Trophoblast cell (in vitro differentiated cells and primary cell): ENCODE data around the gene CHRD.

Experiments
- DNase-seq, 2 donors: peaks; one replicate each; pipeline ENCODE4 v3.0.0-alpha.2; 2016
- H2AFZ ChIP-seq: 2 replicates; pipeline ENCODE4 v1.6.1; 2013; ENCODE audit warnings: low read length, moderate library complexity, mild to moderate bottlenecking; ENCODE audit not compliant: insufficient read depth, poor library complexity
- H2AK5ac ChIP-seq: 2 replicates; pipeline ENCODE4 v1.6.1; 2013; ENCODE audit warnings: mild to moderate bottlenecking, low read length
- H2BK120ac ChIP-seq: 2 replicates; pipeline ENCODE4 v1.6.1; 2013; ENCODE audit warnings: low read length, mild to moderate bottlenecking, moderate library complexity; ENCODE audit not compliant: insufficient read depth, poor library complexity
- H2BK12ac ChIP-seq: 2 replicates; pipeline ENCODE4 v1.6.1; 2013; ENCODE audit warnings: mild to moderate bottlenecking, low read length, moderate library complexity
- H2BK5ac ChIP-seq: 2 replicates; pipeline ENCODE4 v1.6.1; 2013; ENCODE audit warnings: low read length, low read depth, moderate library complexity, mild to moderate bottlenecking; ENCODE audit not compliant: poor library complexity
- H3K14ac ChIP-seq: 2 replicates; pipeline ENCODE4 v1.6.1; 2013; ENCODE audit warnings: mild to moderate bottlenecking, low read length
- H3K18ac ChIP-seq: 2 replicates; pipeline ENCODE4 v1.6.1; 2013; ENCODE audit warnings: mild to moderate bottlenecking, low read length
- H3K23ac ChIP-seq: 2 replicates; pipeline ENCODE4 v1.6.1; 2013; ENCODE audit warnings: low read length
- H3K27ac ChIP-seq: 2 replicates; pipeline ENCODE4 v1.5.1; 2013; ENCODE audit warnings: low read depth, mild to moderate bottlenecking, inconsistent platforms, low read length, moderate library complexity
- H3K27me3 ChIP-seq: 2 replicates; pipeline ENCODE4 v1.6.1; 2013; ENCODE audit warnings: inconsistent platforms, mild to moderate bottlenecking, low read length, moderate library complexity; ENCODE audit not compliant: insufficient read depth
- H3K36me3 ChIP-seq, 2 experiments: 1 replicate in 1 of 2; 2 replicates in 1 of 2; pipeline ENCODE4 v1.6.1; 2013; ENCODE audit warnings: low read length in 2 of 2, mild to moderate bottlenecking in 2 of 2, moderate library complexity in 1 of 2; ENCODE audit not compliant: insufficient read depth in 2 of 2, control insufficient read depth in 1 of 2
- H3K4ac ChIP-seq: 2 replicates; pipeline ENCODE4 v1.6.1; 2013; ENCODE audit warnings: low read depth, mild to moderate bottlenecking, low read length, moderate library complexity
- H3K4me1 ChIP-seq, 2 experiments: 1 replicate in 1 of 2; 2 replicates in 1 of 2; pipeline ENCODE4 v1.6.1; 2013; ENCODE audit warnings: low read length in 2 of 2, mild to moderate bottlenecking in 2 of 2, moderate library complexity in 1 of 2; ENCODE audit not compliant: insufficient read depth in 2 of 2, control insufficient read depth in 1 of 2
- H3K4me2 ChIP-seq: 2 replicates; pipeline ENCODE4 v1.6.1; 2013; ENCODE audit warnings: inconsistent platforms, mild to moderate bottlenecking, low read length, moderate library complexity
- H3K4me3 ChIP-seq: 2 replicates; pipeline ENCODE4 v1.5.1; 2013; ENCODE audit warnings: mild to moderate bottlenecking, low read depth, low read length, inconsistent platforms
- H3K79me1 ChIP-seq: one replicate; pipeline ENCODE4 v1.6.1; 2013; ENCODE audit warnings: low read length
- H3K79me2 ChIP-seq: 2 replicates; pipeline ENCODE4 v1.6.1; 2013; ENCODE audit warnings: low read length, mild to moderate bottlenecking; ENCODE audit not compliant: control insufficient read depth, insufficient read depth, poor library complexity
- H3K9ac ChIP-seq: 2 replicates; pipeline ENCODE4 v1.6.1; 2013; ENCODE audit warnings: mild to moderate bottlenecking, low read length
- H3K9me3 ChIP-seq: 2 replicates; pipeline ENCODE4 v1.6.1; 2013; ENCODE audit warnings: low read depth, mild to moderate bottlenecking, control low read depth, inconsistent platforms, low read length; ENCODE audit not compliant: insufficient read depth
- H4K12ac ChIP-seq: 2 replicates; pipeline ENCODE4 v1.6.1; 2013; ENCODE audit warnings: low read depth, mild to moderate bottlenecking, low read length, moderate library complexity
- H4K8ac ChIP-seq: 2 replicates; pipeline ENCODE4 v1.6.1; 2013; ENCODE audit warnings: low read depth, mild to moderate bottlenecking, low read length, moderate library complexity
- H4K91ac ChIP-seq: one replicate; pipeline ENCODE4 v1.6.1; 2013; ENCODE audit warnings: low read depth, mild to moderate bottlenecking, low read length, moderate library complexity
- WGBS: extraction: QIAGEN DNeasy Blood & Tissue Kit; methylation state at CpG from one replicate; pipeline ENCODE4 v1.1.7; 2013; ENCODE audit warnings: missing lambda C conversion rate; ENCODE audit not compliant: insufficient read length, insufficient coverage; ENCODE audit errors: extremely low coverage; 5-methylcytosine and 5-hydroxymethylcytosine counted together

CHRD gene

GRCh38 chr3:184382326-184383032 lies 2.6 kb downstream of the CHRD start:
- Histone ChIP-seq H3K4me2 (no peak overlapping the region), H3K4ac (no peak overlapping the region), H3K79me2 (peaks cover 1% of the 10 kb centered on the region), H4K91ac (no peak overlapping the region), H3K23ac (no peak overlapping the region), H3K79me1 (peaks cover 6% of the 10 kb centered on the region), H3K9ac (no peak overlapping the region), H3K9me3 (peaks cover 2% of the 10 kb centered on the region), H3K36me3 (peaks cover 1 to 3% of the 10 kb centered on the region in 2 experiments), H3K27ac (no peak overlapping the region), H3K27me3 (peaks cover 19% of the 10 kb centered on the region), H2AFZ (no peak overlapping the region), H2BK12ac (no peak overlapping the region), H3K14ac (no peak overlapping the region), H3K4me3 (no peak overlapping the region), H2AK5ac (no peak overlapping the region), H4K8ac (no peak overlapping the region), H2BK120ac (no peak overlapping the region), H3K18ac (no peak overlapping the region), H4K12ac (no peak overlapping the region), H3K4me1 (peaks cover 26 to 27% of the 10 kb centered on the region in 2 experiments), H2BK5ac (no peak overlapping the region)
- DNase-seq = no peak
- WGBS = no CpG with 5 or more reads among the region's 16 CpGs

GRCh38 chr3:184383033-184383740 lies 3.3 kb downstream of the CHRD start:
- H3K14ac ChIP-seq = no peak overlapping the region
- H2BK5ac ChIP-seq = no peak overlapping the region
- no peak overlapping the region for H3K4me2 ChIP-seq
- no peak overlapping the region for H3K4ac ChIP-seq
- H3K23ac ChIP-seq = no peak overlapping the region
- H3K27me3 ChIP-seq = peaks cover 19% of the 10 kb centered on the region
- H3K4me1 ChIP-seq = peaks cover 22 to 23% of the 10 kb centered on the region in 2 experiments
- no peak overlapping the region for H3K18ac ChIP-seq
- no peak overlapping the region for H2AFZ ChIP-seq
- H3K9me3 ChIP-seq = peaks cover 2% of the 10 kb centered on the region
- peaks cover 1% of the 10 kb centered on the region for H3K79me2 ChIP-seq
- no peak for DNase-seq
- H4K91ac ChIP-seq = no peak overlapping the region
- H2BK12ac ChIP-seq = no peak overlapping the region
- H3K27ac ChIP-seq = no peak overlapping the region
- no peak overlapping the region for H4K12ac ChIP-seq
- peaks cover 6% of the 10 kb centered on the region for H3K79me1 ChIP-seq
- H3K9ac ChIP-seq = no peak overlapping the region
- no peak overlapping the region for H3K4me3 ChIP-seq
- H2AK5ac ChIP-seq = no peak overlapping the region
- no peak overlapping the region for H4K8ac ChIP-seq
- no peak overlapping the region for H2BK120ac ChIP-seq
- H3K36me3 ChIP-seq = peaks cover 1 to 3% of the 10 kb centered on the region in 2 experiments
- no CpG with 5 or more reads among the region's 15 CpGs for WGBS

- H3K36me3 ChIP-seq = peaks cover 3 to 4% of the 10 kb centered on the region in 2 experiments
- no peak overlapping the region for H2AK5ac ChIP-seq
- no peak overlapping the region for H2BK5ac ChIP-seq
- DNase-seq = no peak
- no peak overlapping the region for H3K4me3 ChIP-seq
- no peak overlapping the region for H4K91ac ChIP-seq
- peaks cover 1% of the 10 kb centered on the region for H3K79me2 ChIP-seq
- no peak overlapping the region for H2BK120ac ChIP-seq
- H3K4me1 ChIP-seq = peaks cover 11 to 14% of the 10 kb centered on the region in 2 experiments
- H4K8ac ChIP-seq = no peak overlapping the region
- no peak overlapping the region for H3K9ac ChIP-seq
- no peak overlapping the region for H3K27ac ChIP-seq
- WGBS = no CpG with 5 or more reads among the region's 9 CpGs
- no peak overlapping the region for H4K12ac ChIP-seq
- no peak overlapping the region for H3K18ac ChIP-seq
- no peak overlapping the region for H2AFZ ChIP-seq
- peaks cover 4% of the 10 kb centered on the region for H3K9me3 ChIP-seq
- H2BK12ac ChIP-seq = no peak overlapping the region
- H3K4me2 ChIP-seq = no peak overlapping the region
- H3K79me1 ChIP-seq = peaks cover 2% of the 10 kb centered on the region
- no peak overlapping the region for H3K23ac ChIP-seq
- no peak overlapping the region for H3K14ac ChIP-seq
- no peak overlapping the region for H3K4ac ChIP-seq
- H3K27me3 ChIP-seq = peaks cover 19% of the 10 kb centered on the region
Measured at GRCh38 chr3:184384342-184384741, 4.5 kb downstream of the CHRD start.

- H3K4ac ChIP-seq = no peak overlapping the region
- no peak overlapping the region for H3K4me3 ChIP-seq
- peaks cover 9 to 12% of the 10 kb centered on the region in 2 experiments for H3K4me1 ChIP-seq
- H3K27ac ChIP-seq = no peak overlapping the region
- H3K36me3 ChIP-seq = peaks cover 3 to 4% of the 10 kb centered on the region in 2 experiments
- no peak overlapping the region for H2AK5ac ChIP-seq
- H4K91ac ChIP-seq = no peak overlapping the region
- no peak overlapping the region for H3K9ac ChIP-seq
- H3K27me3 ChIP-seq = peaks cover 19% of the 10 kb centered on the region
- no peak overlapping the region for H4K8ac ChIP-seq
- DNase-seq = no peak
- no peak overlapping the region for H3K18ac ChIP-seq
- H2BK120ac ChIP-seq = no peak overlapping the region
- H3K79me1 ChIP-seq = no peaks in the 10 kb centered on the region
- H3K4me2 ChIP-seq = no peak overlapping the region
- H2BK5ac ChIP-seq = no peak overlapping the region
- peaks cover 1% of the 10 kb centered on the region for H3K79me2 ChIP-seq
- no peak overlapping the region for H2AFZ ChIP-seq
- no peak overlapping the region for H3K23ac ChIP-seq
- peaks cover 4% of the 10 kb centered on the region for H3K9me3 ChIP-seq
- no peak overlapping the region for H4K12ac ChIP-seq
- WGBS = no CpG with 5 or more reads among the region's 8 CpGs
- H3K14ac ChIP-seq = no peak overlapping the region
- no peak overlapping the region for H2BK12ac ChIP-seq
Measured at GRCh38 chr3:184384856-184385422, 5.1 kb downstream of the CHRD start.
